Measurements from ENCODE around the gene RTCB.

DNA sequence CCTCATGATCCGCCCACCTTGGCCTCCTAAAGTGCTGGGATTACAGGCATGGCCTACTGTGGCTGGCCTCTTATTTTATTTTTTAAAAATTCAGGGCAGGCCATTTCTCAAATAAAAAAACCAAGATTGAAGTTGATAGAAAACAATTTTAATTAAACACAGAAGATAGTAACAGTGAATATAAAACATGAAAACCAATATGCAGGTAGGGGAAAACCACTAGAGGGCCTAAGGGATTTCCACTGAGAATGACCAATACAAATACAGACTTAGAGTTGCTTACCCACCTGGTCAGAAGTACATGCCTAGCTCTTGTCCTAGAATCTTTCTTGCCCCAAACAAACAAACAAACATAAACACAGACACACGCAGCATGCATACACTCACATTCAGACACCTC, 1.7 kb upstream of the RTCB start:
- TF ChIP-seq POLR2A (IDR thresholded peaks at IDR 0.05; ENCODE audit: low read depth, low read length) (no peak), POLR2AphosphoS5 (IDR thresholded peaks at IDR 0.05; ENCODE audit: low read depth, low read length) (no peak)
